IMR-90 (cell line): ENCODE data around the gene DOCK10. TPM values are rescaled to one million over a fixed set of nuclear protein-coding genes. Genes with fewer than 3 reads are reported as not detected.

ENCODE experiments used
- ATAC-seq: fragments of 200-7000 bp; cut with Tn5 transposase; 2 replicates; pipeline ENCODE4 v1.9.1; 2020; ENCODE audit warnings: low read depth, mild to moderate bottlenecking, moderate library complexity
- BruUV-seq: library from RNA; stranded (reverse); fragments of 400-500 nt; replicated peaks from 2 replicates; lab custom pipeline; 2021; lab: Mats Ljungman, UMichigan
- CTCF ChIA-PET: fragments of 300-600 bp; formaldehyde crosslinking; extraction: SDS; loops from one replicate; lab custom pipeline; 2021; ENCODE audit warnings: antibody characterized with exemption; lab: Yijun Ruan, JAX
- POLR2A ChIA-PET: fragments of 300-600 bp; sonication (Branson Sonifier 250); formaldehyde crosslinking; loops from one replicate; lab custom pipeline; 2022; ENCODE audit warnings: antibody characterized with exemption; ENCODE audit not compliant: unreplicated experiment; lab: Charles Lee
- DNase-seq: peaks from one replicate; pipeline ENCODE4 v3.0.0; 2013
- H2AFZ ChIP-seq: replicated peaks from 2 replicates; pipeline ENCODE3; 2013; ENCODE audit warnings: low read length, mild to moderate bottlenecking; ENCODE audit not compliant: poor library complexity
- H2AK5ac ChIP-seq: 2 replicates; pipeline ENCODE4 v1.6.1; 2013; ENCODE audit warnings: low read depth, low read length, inconsistent platforms
- H2AK9ac ChIP-seq: replicated peaks from 2 replicates; pipeline ENCODE3; 2013; ENCODE audit warnings: mild to moderate bottlenecking, low read depth, low read length, moderate library complexity; ENCODE audit not compliant: poor library complexity
- H2BK120ac ChIP-seq: 2 replicates; pipeline ENCODE4 v1.6.1; 2013; ENCODE audit warnings: low read depth, low read length, inconsistent platforms
- H2BK15ac ChIP-seq: 3 replicates; pipeline ENCODE4 v1.6.1; 2013; ENCODE audit warnings: low read depth, low read length, inconsistent platforms
- H2BK20ac ChIP-seq: 2 replicates; pipeline ENCODE4 v1.6.1; 2013; ENCODE audit warnings: low read depth, mild to moderate bottlenecking, inconsistent platforms, low read length, moderate library complexity
- H2BK5ac ChIP-seq: 2 replicates; pipeline ENCODE4 v1.6.1; 2013; ENCODE audit warnings: mild to moderate bottlenecking, low read depth, low read length, inconsistent platforms; ENCODE audit not compliant: poor library complexity, severe bottlenecking
- H3K14ac ChIP-seq: replicated peaks from 2 replicates; pipeline ENCODE4 v1.6.1; 2013; ENCODE audit warnings: low read depth, low read length, inconsistent platforms
- H3K18ac ChIP-seq: 2 replicates; pipeline ENCODE4 v1.6.1; 2013; ENCODE audit warnings: low read depth, low read length, control low read depth
- H3K23ac ChIP-seq: 2 replicates; pipeline ENCODE4 v1.6.1; 2013; ENCODE audit warnings: low read depth, low read length, inconsistent platforms
- H3K27ac ChIP-seq: 2 replicates; pipeline ENCODE4 v1.5.1; 2013; ENCODE audit warnings: mild to moderate bottlenecking, control low read depth, low read length; ENCODE audit not compliant: insufficient read depth
- H3K27me3 ChIP-seq: 2 replicates; pipeline ENCODE4 v1.6.1; 2013; ENCODE audit warnings: low read length; ENCODE audit not compliant: control insufficient read depth, insufficient read depth
- H3K36me3 ChIP-seq: 2 replicates; pipeline ENCODE4 v1.6.1; 2013; ENCODE audit warnings: low read length, mixed read lengths; ENCODE audit not compliant: control insufficient read depth, insufficient read depth
- H3K4ac ChIP-seq: 2 replicates; pipeline ENCODE4 v1.6.1; 2013; ENCODE audit warnings: low read depth, low read length, inconsistent platforms
- H3K4me1 ChIP-seq: 2 replicates; pipeline ENCODE4 v1.6.1; 2013; ENCODE audit warnings: low read length, mixed read lengths; ENCODE audit not compliant: control insufficient read depth, insufficient read depth
- H3K4me2 ChIP-seq: 2 replicates; pipeline ENCODE4 v1.6.1; 2013; ENCODE audit warnings: low read depth, mild to moderate bottlenecking, control low read depth, low read length, moderate library complexity
- H3K4me3 ChIP-seq: 2 replicates; pipeline ENCODE4 v1.5.1; 2013; ENCODE audit warnings: low read depth, mild to moderate bottlenecking, control low read depth, low read length, moderate library complexity; ENCODE audit not compliant: insufficient read depth
- H3K56ac ChIP-seq: 2 replicates; pipeline ENCODE4 v1.6.1; 2013; ENCODE audit warnings: low read length, inconsistent platforms; ENCODE audit not compliant: insufficient read depth; ENCODE audit errors: extremely low read depth
- H3K79me1 ChIP-seq, 2 experiments: 2 replicates each; pipeline ENCODE4 v1.6.1; 2013; ENCODE audit warnings: low read length in 2 of 2, inconsistent platforms in 1 of 2, low read depth in 1 of 2
- H3K9ac ChIP-seq: 2 replicates; pipeline ENCODE4 v1.6.1; 2013; ENCODE audit warnings: low read depth, low read length, control low read depth
- H3K9me1 ChIP-seq: 2 replicates; pipeline ENCODE4 v1.6.1; 2013; ENCODE audit warnings: low read length, inconsistent platforms; ENCODE audit not compliant: insufficient read depth
- H3K9me3 ChIP-seq: 2 replicates; pipeline ENCODE4 v1.6.1; 2013; ENCODE audit warnings: low read length; ENCODE audit not compliant: control insufficient read depth, insufficient read depth
- H4K20me1 ChIP-seq: 2 replicates; pipeline ENCODE4 v1.6.1; 2013; ENCODE audit warnings: low read length, inconsistent platforms; ENCODE audit not compliant: insufficient read depth
- H4K5ac ChIP-seq: 2 replicates; pipeline ENCODE4 v1.6.1; 2013; ENCODE audit warnings: mild to moderate bottlenecking, low read depth, low read length, control low read depth
- H4K8ac ChIP-seq, 2 experiments: 2 replicates each; pipeline ENCODE4 v1.6.1; 2013; ENCODE audit warnings: low read depth in 2 of 2, low read length in 2 of 2, control low read depth in 1 of 2, inconsistent platforms in 1 of 2
- H4K91ac ChIP-seq: 2 replicates; pipeline ENCODE4 v1.6.1; 2013; ENCODE audit warnings: low read depth, low read length, inconsistent platforms; ENCODE audit not compliant: insufficient read depth
- CEBPB ChIP-seq: IDR thresholded peaks from 2 replicates; pipeline ENCODE4 v1.6.1; 2012; ENCODE audit warnings: low read depth, low read length, improper control_type of control experiment
- CHD1 ChIP-seq: IDR thresholded peaks from 2 replicates; pipeline ENCODE4 v1.6.1; 2012; ENCODE audit warnings: low read depth, low read length, improper control_type of control experiment
- CTCF ChIP-seq: conservative IDR thresholded peaks from 2 replicates; pipeline ENCODE4 v1.5.1; 2012; ENCODE audit warnings: mild to moderate bottlenecking, low read depth, low read length, improper control_type of control experiment
- ELK1 ChIP-seq: fragments of 150-350 bp; IDR thresholded peaks from 2 replicates; pipeline ENCODE4 v1.6.1; 2016; ENCODE audit warnings: low read depth, mild to moderate bottlenecking, low read length, moderate library complexity, borderline replicate concordance
- FOS ChIP-seq: fragments of 150-350 bp; IDR thresholded peaks from 2 replicates; pipeline ENCODE4 v1.6.1; 2016; ENCODE audit warnings: low read depth, low read length
- MAFK ChIP-seq: IDR thresholded peaks from 2 replicates; pipeline ENCODE4 v1.6.1; 2012; ENCODE audit warnings: low read depth, low read length, improper control_type of control experiment
- NFE2L2 ChIP-seq: fragments of 150-350 bp; IDR thresholded peaks from 2 replicates; pipeline ENCODE4 v1.6.1; 2016; ENCODE audit warnings: low read depth, mild to moderate bottlenecking, low read length
- POLR2A ChIP-seq: IDR thresholded peaks from 2 replicates; pipeline ENCODE4 v1.6.1; 2012; ENCODE audit warnings: mild to moderate bottlenecking, low read depth, low read length
- RAD21 ChIP-seq: IDR thresholded peaks from 2 replicates; pipeline ENCODE4 v1.6.1; 2012; ENCODE audit warnings: low read length, improper control_type of control experiment
- SMC3 ChIP-seq: fragments of 150-350 bp; IDR thresholded peaks from 2 replicates; pipeline ENCODE4 v1.6.1; 2016; ENCODE audit warnings: low read depth, mild to moderate bottlenecking, antibody characterized with exemption, low read length, moderate library complexity
- USF2 ChIP-seq: fragments of 150-350 bp; IDR thresholded peaks from 2 replicates; pipeline ENCODE4 v1.6.1; 2017; ENCODE audit warnings: mild to moderate bottlenecking, antibody characterized with exemption, low read length, low read depth
- WGBS, 2 experiments: methylation state at CpG; one replicate each; pipeline versions ENCODE4 v1.1.5 to v1.1.7; 2013; ENCODE audit warnings: missing lambda C conversion rate in 2 of 2; ENCODE audit not compliant: insufficient read length in 1 of 2; ENCODE audit errors: extremely low coverage in 2 of 2; 5-methylcytosine and 5-hydroxymethylcytosine counted together
- dilution Hi-C: fragments of 300-500 bp; cut with HindIII; formaldehyde crosslinking; loops from one replicate; pipeline ENCODE4 v1.14.3; 2018; ENCODE audit warnings: low sequenced_read_pairs; ENCODE audit not compliant: unreplicated experiment
- in situ Hi-C: fragments of 300-500 bp; cut with MboI; formaldehyde crosslinking; loops from 3 replicates; pipeline ENCODE4 v1.14.3; 2019; ENCODE audit warnings: low sequenced_read_pairs, inconsistent platforms, mixed read lengths
- intact Hi-C: fragments of 100-400 bp; cut with micrococcal nuclease; formaldehyde crosslinking; loops from 2 replicates; pipeline ENCODE4 v1.10.0; 2022
- polyA plus RNA-seq, 3 experiments: library from polyadenylated mRNA; depleted of rRNA; stranded (reverse); fragments of >200 nt; gene quantifications; 2 replicates each; pipeline ENCODE4 v1.2.3, GENCODE V29; 2012; ENCODE audit warnings: low replicate concordance in 1 of 3
- total RNA-seq: library from RNA; depleted of rRNA; stranded (reverse); fragments of >200 nt; gene quantifications from 2 replicates; pipeline ENCODE4 v1.2.3, GENCODE V29; 2012

Gene DOCK10
- total and polyA plus RNA-seq, 2 of the 4 experiments (the other 2 are of a cell fraction): 58.6 to 75.3 TPM

- dilution Hi-C loops (no loop called here), in situ Hi-C loops (no loop called here), intact Hi-C loops (no loop called here)
- BruUV-seq: no TSS peak
- no peak overlapping the region for H3K4me2 ChIP-seq
- H3K27me3 ChIP-seq: no peaks in the 10 kb centered on the region
- no peaks in the 10 kb centered on the region for H3K9me1 ChIP-seq
- H4K8ac ChIP-seq: no peak overlapping the region
- no peak overlapping the region for H2AFZ ChIP-seq
- H3K9ac ChIP-seq: no peak overlapping the region
- WGBS, 2 experiments: 97% methylated on average over 11 of the region's 12 CpGs; no CpG with 5 or more reads in 1 of the 2 experiments
- no peak overlapping the region for H4K5ac ChIP-seq
- no peak overlapping the region for H2BK20ac ChIP-seq
- H3K18ac ChIP-seq: no peak overlapping the region
- H2AK9ac ChIP-seq: no peak overlapping the region
- H2BK15ac ChIP-seq: no peak overlapping the region
- no peak overlapping the region for H3K14ac ChIP-seq
- no peak overlapping the region for H2BK5ac ChIP-seq
- H3K4ac ChIP-seq: no peak overlapping the region
- no peak overlapping the region for H3K56ac ChIP-seq
- H3K36me3 ChIP-seq: peaks cover 5% of the 10 kb centered on the region
- no peaks in the 10 kb centered on the region for H3K9me3 ChIP-seq
- no peak overlapping the region for H4K91ac ChIP-seq
- POLR2A ChIA-PET: no interaction called here
- no peaks in the 10 kb centered on the region for H4K20me1 ChIP-seq
- no peak overlapping the region for H3K27ac ChIP-seq
- no peaks in the 10 kb centered on the region; a peak in 1 of 4 replicates for H3K79me1 ChIP-seq
- H2BK120ac ChIP-seq: no peak overlapping the region
- TF ChIP-seq POLR2A (no peak), CTCF (no peak), RAD21 (no peak), CEBPB (no peak), CHD1 (no peak), FOS (no peak), NFE2L2 (no peak), MAFK (no peak), ELK1 (no peak), SMC3 (no peak), USF2 (no peak)
- no peak overlapping the region for H3K23ac ChIP-seq
- CTCF ChIA-PET: no interaction called here
- no peaks in the 10 kb centered on the region for H3K4me1 ChIP-seq
- H2AK5ac ChIP-seq: no peak overlapping the region
- no peak overlapping the region for H3K4me3 ChIP-seq
- DNase-seq: no peak
- ATAC-seq: no peak
These were observed 190.5 kb downstream of the DOCK10 start for GRCh38 chr2:224851811-224852210.
